ENCODE data around the gene TFAP2D.

- TF ChIP-seq CTCF (conservative IDR thresholded peaks at IDR 0.05) (no peak), ZFX (IDR thresholded peaks at IDR 0.05) (no peak)
These were observed 14.1 kb upstream of the TFAP2D start for GRCh38 chr6:50699051-50699775.

Data from C4-2B (cell line).